H9 (cell line): ENCODE data around the gene ABCD1. TPM values are rescaled to one million over a fixed set of nuclear protein-coding genes. Genes with fewer than 3 reads are reported as not detected.

ENCODE experiments used
- DNase-seq: peaks from one replicate; pipeline ENCODE4 v3.0.0-alpha.2; 2017
- H2AFZ ChIP-seq: one replicate; pipeline ENCODE4 v1.6.1; 2013; ENCODE audit warnings: mild to moderate bottlenecking, low read length, control low read depth, moderate library complexity
- H2AK5ac ChIP-seq: 2 replicates; pipeline ENCODE4 v1.6.1; 2013; ENCODE audit warnings: low read length, control low read depth, mixed read lengths; ENCODE audit not compliant: insufficient read length
- H2BK120ac ChIP-seq: one replicate; pipeline ENCODE4 v1.6.1; 2013; ENCODE audit warnings: low read depth, mild to moderate bottlenecking, low read length, control low read depth, inconsistent platforms; ENCODE audit not compliant: poor library complexity, severe bottlenecking
- H2BK12ac ChIP-seq: 2 replicates; pipeline ENCODE4 v1.6.1; 2013; ENCODE audit warnings: low read length, control low read depth, mixed read lengths, low read depth; ENCODE audit not compliant: insufficient read length
- H2BK15ac ChIP-seq: 2 replicates; pipeline ENCODE4 v1.6.1; 2013; ENCODE audit warnings: low read depth, low read length, control low read depth
- H2BK20ac ChIP-seq: one replicate; pipeline ENCODE4 v1.6.1; 2013; ENCODE audit warnings: low read depth, mild to moderate bottlenecking, low read length, control low read depth, inconsistent platforms; ENCODE audit not compliant: poor library complexity, severe bottlenecking
- H2BK5ac ChIP-seq: 2 replicates; pipeline ENCODE4 v1.6.1; 2013; ENCODE audit warnings: low read length, control low read depth, mixed read lengths; ENCODE audit not compliant: insufficient read length
- H3K14ac ChIP-seq: 2 replicates; pipeline ENCODE4 v1.6.1; 2013; ENCODE audit warnings: low read length, control low read depth; ENCODE audit not compliant: insufficient read depth
- H3K18ac ChIP-seq: 2 replicates; pipeline ENCODE4 v1.6.1; 2013; ENCODE audit warnings: low read depth, mild to moderate bottlenecking, mixed read lengths, low read length, control low read depth; ENCODE audit not compliant: insufficient read length
- H3K23ac ChIP-seq: 2 replicates; pipeline ENCODE4 v1.6.1; 2013; ENCODE audit warnings: low read length, control low read depth, mixed read lengths, low read depth; ENCODE audit not compliant: insufficient read length
- H3K23me2 ChIP-seq: 2 replicates; pipeline ENCODE4 v1.6.1; 2013; ENCODE audit warnings: low read depth, mild to moderate bottlenecking, mixed read lengths, low read length, control low read depth; ENCODE audit not compliant: insufficient read length, poor library complexity, severe bottlenecking
- H3K27ac ChIP-seq: 2 replicates; pipeline ENCODE4 v1.5.1; 2013; ENCODE audit warnings: low read length, control low read depth, mixed read lengths, low read depth; ENCODE audit not compliant: insufficient read length
- H3K27me3 ChIP-seq: 2 replicates; pipeline ENCODE4 v1.6.1; 2013; ENCODE audit warnings: low read length, control low read depth, inconsistent platforms; ENCODE audit not compliant: insufficient read depth
- H3K4ac ChIP-seq: 2 replicates; pipeline ENCODE4 v1.6.1; 2013; ENCODE audit warnings: low read depth, mild to moderate bottlenecking, control low read depth, inconsistent platforms, low read length, moderate library complexity
- H3K4me1 ChIP-seq: 2 replicates; pipeline ENCODE4 v1.6.1; 2013; ENCODE audit warnings: low read length, control low read depth, inconsistent platforms; ENCODE audit not compliant: insufficient read depth
- H3K4me2 ChIP-seq: 2 replicates; pipeline ENCODE4 v1.6.1; 2013; ENCODE audit warnings: low read length, control low read depth, mixed read lengths; ENCODE audit not compliant: insufficient read length, insufficient read depth
- H3K56ac ChIP-seq: 2 replicates; pipeline ENCODE4 v1.6.1; 2013; ENCODE audit warnings: low read depth, mild to moderate bottlenecking, mixed read lengths, low read length, control low read depth; ENCODE audit not compliant: insufficient read length
- H3K79me1 ChIP-seq: 2 replicates; pipeline ENCODE4 v1.6.1; 2013; ENCODE audit warnings: low read depth, mild to moderate bottlenecking, moderate library complexity, low read length, control low read depth, inconsistent platforms; ENCODE audit not compliant: insufficient read depth, poor library complexity, severe bottlenecking
- H3K79me2 ChIP-seq: 2 replicates; pipeline ENCODE4 v1.6.1; 2013; ENCODE audit warnings: low read length, control low read depth, inconsistent platforms; ENCODE audit not compliant: insufficient read depth
- H3K9ac ChIP-seq: 2 replicates; pipeline ENCODE4 v1.6.1; 2013; ENCODE audit warnings: low read length, control low read depth, mixed read lengths; ENCODE audit not compliant: insufficient read length; ENCODE audit errors: extremely low read depth
- H3K9me3 ChIP-seq: one replicate; pipeline ENCODE4 v1.6.1; 2013; ENCODE audit warnings: low read depth, low read length, inconsistent platforms; ENCODE audit not compliant: control insufficient read depth
- H3T11ph ChIP-seq: one replicate; pipeline ENCODE4 v1.6.1; 2013; ENCODE audit warnings: mild to moderate bottlenecking, low read length, control low read depth, inconsistent platforms
- H4K20me1 ChIP-seq: one replicate; pipeline ENCODE4 v1.6.1; 2013; ENCODE audit not compliant: control insufficient read depth, insufficient read length, insufficient read depth
- H4K5ac ChIP-seq: 2 replicates; pipeline ENCODE4 v1.6.1; 2013; ENCODE audit warnings: low read depth, mild to moderate bottlenecking, mixed read lengths, low read length, control low read depth; ENCODE audit not compliant: insufficient read length
- H4K8ac ChIP-seq: replicated peaks from 2 replicates; pipeline ENCODE4 v1.6.1; 2013; ENCODE audit warnings: low read length, control low read depth, mixed read lengths, low read depth; ENCODE audit not compliant: insufficient read length
- H4K91ac ChIP-seq: 2 replicates; pipeline ENCODE4 v1.6.1; 2013; ENCODE audit warnings: low read depth, mild to moderate bottlenecking, moderate library complexity, mixed read lengths, low read length, control low read depth; ENCODE audit not compliant: insufficient read length
- H3K27ac Mint-ChIP-seq, 3 experiments: 2 replicates in 2 of 3; 3 replicates in 1 of 3; pipeline ENCODE4 v1.8.0; 2020 to 2021; ENCODE audit warnings: mixed read lengths in 3 of 3, mild to moderate bottlenecking in 1 of 3, moderate library complexity in 1 of 3
- H3K27me3 Mint-ChIP-seq: 2 replicates; pipeline ENCODE4 v1.8.0; 2021; ENCODE audit warnings: low read depth, mild to moderate bottlenecking, moderate library complexity, mixed read lengths
- H3K36me3 Mint-ChIP-seq, 3 experiments: 2 replicates in 2 of 3; 3 replicates in 1 of 3; pipeline ENCODE4 v1.8.0; 2020 to 2021; ENCODE audit warnings: low read depth in 3 of 3, mixed read lengths in 3 of 3; ENCODE audit not compliant: insufficient read depth in 1 of 3
- H3K4me1 Mint-ChIP-seq, 2 experiments: 2 replicates each; pipeline ENCODE4 v1.8.0; 2020; ENCODE audit warnings: mixed read lengths in 2 of 2
- H3K4me3 Mint-ChIP-seq, 2 experiments: 2 replicates in 1 of 2; 3 replicates in 1 of 2; pipeline ENCODE4 v1.8.0; 2020 to 2021; ENCODE audit warnings: mild to moderate bottlenecking in 2 of 2, mixed read lengths in 2 of 2, moderate library complexity in 1 of 2
- H3K9me3 Mint-ChIP-seq, 2 experiments: 2 replicates in 1 of 2; 3 replicates in 1 of 2; pipeline ENCODE4 v1.8.0; 2020; ENCODE audit warnings: mild to moderate bottlenecking in 2 of 2, mixed read lengths in 2 of 2, moderate library complexity in 1 of 2
- CTCF ChIP-seq: fragments of 200-600 bp; sonication (generic); conservative IDR thresholded peaks from 3 replicates; pipeline ENCODE4 v1.8.0; 2021; ENCODE audit warnings: antibody characterized with exemption, mild to moderate bottlenecking
- WGBS: extraction: QIAGEN DNeasy Blood & Tissue Kit; methylation state at CpG from one replicate; pipeline ENCODE4 v1.1.7; 2013; ENCODE audit warnings: missing lambda C conversion rate, low lambda C conversion rate, mixed read lengths; ENCODE audit not compliant: insufficient read length; ENCODE audit errors: extremely low coverage; 5-methylcytosine and 5-hydroxymethylcytosine counted together
- total RNA-seq: library from RNA; stranded (reverse); gene quantifications from 2 replicates; pipeline ENCODE4 v1.2.1, GENCODE V29; 2021

Gene ABCD1
- total RNA-seq, 1 experiment from 2014 or later: 11.1 TPM

GRCh38 chrX:153723351-153724251 lies 1.1 kb upstream of the ABCD1 start:
- Mint-ChIP-seq H3K27ac (peak overlapping the region in 2 of 3 experiments; percentile 68 to 89; a peak in 3 of 7 replicates), H3K4me1 (peaks cover 10 to 20% of the 10 kb centered on the region in 2 experiments), H3K27me3 (no peaks in the 10 kb centered on the region), H3K36me3 (peaks cover 19 to 39% (median 38%) of the 10 kb centered on the region in 3 experiments), H3K4me3 (peak overlapping the region; percentile 80 to 86), H3K9me3 (peaks cover 55 to 65% of the 10 kb centered on the region in 2 experiments)
- Histone ChIP-seq H3K23me2 (peaks cover 4% of the 10 kb centered on the region), H3K79me2 (peaks cover 10% of the 10 kb centered on the region; the same call in 1 of the 2 replicates), H3K4me2 (peak overlapping the region; percentile 61), H3K14ac (no peak overlapping the region; the same call in 1 of the 2 replicates), H4K20me1 (no peaks in the 10 kb centered on the region), H3K18ac (peak overlapping the region; percentile 6), H2BK20ac (no peak overlapping the region), H3K23ac (no peak overlapping the region), H3K27me3 (no peaks in the 10 kb centered on the region), H2BK12ac (no peak overlapping the region), H3K27ac (no peak overlapping the region), H3K4me1 (no peaks in the 10 kb centered on the region), H3K9ac (peak overlapping the region; percentile 50), H4K8ac (no peak overlapping the region), H2BK5ac (no peak overlapping the region), H3K9me3 (peaks cover 35% of the 10 kb centered on the region), H3K79me1 (no peaks in the 10 kb centered on the region), H3K56ac (no peak overlapping the region), H3K4ac (no peak overlapping the region), H2AK5ac (no peak overlapping the region), H2AFZ (no peak overlapping the region), H2BK15ac (no peak overlapping the region), H4K91ac (no peak overlapping the region), H3T11ph (no peak overlapping the region), H2BK120ac (no peak overlapping the region), H4K5ac (no peak overlapping the region)
- WGBS: no CpG with 5 or more reads among the region's 78 CpGs
- peak; percentile 56 for TF ChIP-seq CTCF
- DNase-seq: peak; percentile 50
